ENCODE results near the gene UBE3C.
"Not testable (repeated sequence)": the region's sequence is repeated elsewhere in the genome, so short reads cannot be mapped to it uniquely, and the experiment has no call there.

The UBE3C gene

GRCh38 chr7:157271991-157272324, 133.2 kb downstream of the UBE3C start:
- Histone ChIP-seq H3K9ac (ENCODE audit: low read length in 2 of 2) (peak overlapping the region; percentile 44 to 47), H3K4me3 (ENCODE audit: low read length in 2 of 2) (no peak overlapping the region)

GRCh38 chr7:157272351-157273207, 133.9 kb downstream of the UBE3C start:
- Histone ChIP-seq H3K4me1 (ENCODE audit: control insufficient read depth, insufficient read depth, low read length) (peaks cover 18% of the 10 kb centered on the region), H3K9me3 (ENCODE audit: control insufficient read depth in 2 of 2, low read length in 2 of 2) (no peaks in the 10 kb centered on the region), H3K27ac (ENCODE audit: low read length) (peak overlapping the region; percentile 60), H3K36me3 (ENCODE audit: control insufficient read depth in 2 of 2, insufficient read depth in 2 of 2, low read length in 2 of 2) (peaks cover 25 to 28% of the 10 kb centered on the region in 2 donors), H3K27me3 (ENCODE audit: control insufficient read depth in 1 of 2, insufficient read depth in 2 of 2, low read length in 2 of 2) (peaks cover 3 to 7% of the 10 kb centered on the region in 2 donors), H3K4me3 (ENCODE audit: low read length in 2 of 2) (no peak overlapping the region), H3K9ac (ENCODE audit: low read length in 2 of 2) (peak overlapping the region; percentile 44 to 47)

More at GRCh38 chr7:157271991-157272324, 133.2 kb downstream of the UBE3C start:
- Histone ChIP-seq H3K9me3 (ENCODE audit: control insufficient read depth in 2 of 2, low read length in 2 of 2) (no peaks in the 10 kb centered on the region), H3K4me1 (ENCODE audit: control insufficient read depth, insufficient read depth, low read length) (peaks cover 18% of the 10 kb centered on the region), H3K27ac (ENCODE audit: low read length) (peak overlapping the region; percentile 60), H3K27me3 (ENCODE audit: control insufficient read depth in 1 of 2, insufficient read depth in 2 of 2, low read length in 2 of 2) (peaks cover under 1 to 2% of the 10 kb centered on the region in 2 donors), H3K36me3 (ENCODE audit: control insufficient read depth in 2 of 2, insufficient read depth in 2 of 2, low read length in 2 of 2) (peaks cover 26 to 31% of the 10 kb centered on the region in 2 donors)

- Histone ChIP-seq H3K4me3 (ENCODE audit: low read length in 2 of 2) (peak overlapping the region in 1 of 2 donors; percentile 22), H3K36me3 (ENCODE audit: control insufficient read depth in 2 of 2, insufficient read depth in 2 of 2, low read length in 2 of 2) (peaks cover 17 to 20% of the 10 kb centered on the region in 2 donors), H3K4me1 (ENCODE audit: control insufficient read depth, insufficient read depth, low read length) (peaks cover 18% of the 10 kb centered on the region), H3K9ac (ENCODE audit: low read length in 2 of 2) (peak overlapping the region in 1 of 2 donors; percentile 13), H3K27ac (ENCODE audit: low read length) (no peak overlapping the region), H3K27me3 (ENCODE audit: control insufficient read depth in 1 of 2, insufficient read depth in 2 of 2, low read length in 2 of 2) (peaks cover 5 to 10% of the 10 kb centered on the region in 2 donors), H3K9me3 (ENCODE audit: control insufficient read depth in 2 of 2, low read length in 2 of 2) (no peaks in the 10 kb centered on the region)
Observed at GRCh38 chr7:157273208-157274093, 134.7 kb downstream of the UBE3C start.

- H3K9me3 ChIP-seq (ENCODE audit: control insufficient read depth in 2 of 2, low read length in 2 of 2); H3K27ac ChIP-seq (ENCODE audit: low read length); H3K4me3 ChIP-seq (ENCODE audit: low read length in 2 of 2); H3K9ac ChIP-seq (ENCODE audit: low read length in 2 of 2): not testable (repeated sequence)
- Histone ChIP-seq H3K36me3 (ENCODE audit: control insufficient read depth in 2 of 2, insufficient read depth in 2 of 2, low read length in 2 of 2) (peaks cover 14 to 16% of the 10 kb centered on the region in 2 donors), H3K4me1 (ENCODE audit: control insufficient read depth, insufficient read depth, low read length) (peaks cover 20% of the 10 kb centered on the region), H3K27me3 (ENCODE audit: control insufficient read depth in 1 of 2, insufficient read depth in 2 of 2, low read length in 2 of 2) (peaks cover 10 to 17% of the 10 kb centered on the region in 2 donors)
Observed at GRCh38 chr7:157274094-157274634, 135.4 kb downstream of the UBE3C start.

GRCh38 chr7:157274991-157275427, 136.3 kb downstream of the UBE3C start:
- H3K36me3 ChIP-seq (ENCODE audit: control insufficient read depth in 2 of 2, insufficient read depth in 2 of 2, low read length in 2 of 2): peaks cover 6 to 9% of the 10 kb centered on the region in 2 donors
- peaks cover 28% of the 10 kb centered on the region for H3K4me1 ChIP-seq (ENCODE audit: control insufficient read depth, insufficient read depth, low read length)
- no peak overlapping the region for H3K4me3 ChIP-seq (ENCODE audit: low read length in 2 of 2)
- H3K9me3 ChIP-seq (ENCODE audit: control insufficient read depth in 2 of 2, low read length in 2 of 2): no peaks in the 10 kb centered on the region
- peaks cover 11 to 26% of the 10 kb centered on the region in 2 donors for H3K27me3 ChIP-seq (ENCODE audit: control insufficient read depth in 1 of 2, insufficient read depth in 2 of 2, low read length in 2 of 2)
- H3K9ac ChIP-seq (ENCODE audit: low read length in 2 of 2): no peak overlapping the region
- no peak overlapping the region for H3K27ac ChIP-seq (ENCODE audit: low read length)

GRCh38 chr7:157276091-157276561, 137.4 kb downstream of the UBE3C start:
- Histone ChIP-seq H3K27ac (ENCODE audit: low read length) (no peak overlapping the region), H3K27me3 (ENCODE audit: control insufficient read depth in 1 of 2, insufficient read depth in 2 of 2, low read length in 2 of 2) (peaks cover 18 to 34% of the 10 kb centered on the region in 2 donors), H3K4me3 (ENCODE audit: low read length in 2 of 2) (no peak overlapping the region), H3K4me1 (ENCODE audit: control insufficient read depth, insufficient read depth, low read length) (peaks cover 31% of the 10 kb centered on the region), H3K9me3 (ENCODE audit: control insufficient read depth in 2 of 2, low read length in 2 of 2) (no peaks in the 10 kb centered on the region), H3K9ac (ENCODE audit: low read length in 2 of 2) (no peak overlapping the region), H3K36me3 (ENCODE audit: control insufficient read depth in 2 of 2, insufficient read depth in 2 of 2, low read length in 2 of 2) (peaks cover 3 to 5% of the 10 kb centered on the region in 2 donors)

- Histone ChIP-seq H3K4me3 (ENCODE audit: low read length in 2 of 2) (no peak overlapping the region), H3K9ac (ENCODE audit: low read length in 2 of 2) (no peak overlapping the region), H3K27ac (ENCODE audit: low read length) (no peak overlapping the region), H3K27me3 (ENCODE audit: control insufficient read depth in 1 of 2, insufficient read depth in 2 of 2, low read length in 2 of 2) (peaks cover 18 to 34% of the 10 kb centered on the region in 2 donors), H3K9me3 (ENCODE audit: control insufficient read depth in 2 of 2, low read length in 2 of 2) (no peaks in the 10 kb centered on the region), H3K36me3 (ENCODE audit: control insufficient read depth in 2 of 2, insufficient read depth in 2 of 2, low read length in 2 of 2) (no peaks in the 10 kb centered on the region), H3K4me1 (ENCODE audit: control insufficient read depth, insufficient read depth, low read length) (peaks cover 27% of the 10 kb centered on the region)
Observed at GRCh38 chr7:157276731-157277562, 138.2 kb downstream of the UBE3C start.

GRCh38 chr7:157277568-157277967, 138.8 kb downstream of the UBE3C start:
- H3K4me1 ChIP-seq (ENCODE audit: control insufficient read depth, insufficient read depth, low read length): peaks cover 21% of the 10 kb centered on the region
- not testable (repeated sequence) for H3K27ac ChIP-seq (ENCODE audit: low read length); H3K9me3 ChIP-seq (ENCODE audit: control insufficient read depth in 2 of 2, low read length in 2 of 2); H3K4me3 ChIP-seq (ENCODE audit: low read length in 2 of 2); H3K9ac ChIP-seq (ENCODE audit: low read length in 2 of 2); H3K36me3 ChIP-seq (ENCODE audit: control insufficient read depth in 2 of 2, insufficient read depth in 2 of 2, low read length in 2 of 2)
- peaks cover 18 to 34% of the 10 kb centered on the region in 2 donors for H3K27me3 ChIP-seq (ENCODE audit: control insufficient read depth in 1 of 2, insufficient read depth in 2 of 2, low read length in 2 of 2)

GRCh38 chr7:157278167-157278790, 139.6 kb downstream of the UBE3C start:
- Histone ChIP-seq H3K4me1 (ENCODE audit: control insufficient read depth, insufficient read depth, low read length) (peaks cover 15% of the 10 kb centered on the region), H3K4me3 (ENCODE audit: low read length in 2 of 2) (no peak overlapping the region), H3K27ac (ENCODE audit: low read length) (no peak overlapping the region), H3K36me3 (ENCODE audit: control insufficient read depth in 2 of 2, insufficient read depth in 2 of 2, low read length in 2 of 2) (no peaks in the 10 kb centered on the region), H3K9me3 (ENCODE audit: control insufficient read depth in 2 of 2, low read length in 2 of 2) (no peaks in the 10 kb centered on the region), H3K27me3 (ENCODE audit: control insufficient read depth in 1 of 2, insufficient read depth in 2 of 2, low read length in 2 of 2) (peaks cover 18 to 34% of the 10 kb centered on the region in 2 donors), H3K9ac (ENCODE audit: low read length in 2 of 2) (no peak overlapping the region)
